ENCODE measurements around the gene IGLL5.

IGLL5 gene

GRCh38 chr22:22857607-22858558, 29.7 kb upstream of the IGLL5 start:
- Histone ChIP-seq H3K4me3 (no peak overlapping the region), H3K27ac (no peak overlapping the region)

- H3K4me3 ChIP-seq: no peak overlapping the region
- no peak overlapping the region for H3K27ac ChIP-seq
Observed at GRCh38 chr22:22858559-22858937, 29.1 kb upstream of the IGLL5 start.

GRCh38 chr22:22863001-22863400, 24.6 kb upstream of the IGLL5 start:
- H3K27ac ChIP-seq: no peak overlapping the region
- no peak overlapping the region for H3K4me3 ChIP-seq

- H3K27ac ChIP-seq: peak overlapping the region in 1 of 21 experiments; percentile 23
- H3K4me3 ChIP-seq: no peak overlapping the region
Observed at GRCh38 chr22:22865311-22866072, 22.1 kb upstream of the IGLL5 start.

- Histone ChIP-seq H3K27ac (peak overlapping the region in 1 of 21 experiments; percentile 23), H3K4me3 (no peak overlapping the region)
Observed at GRCh38 chr22:22866381-22867111, 21.1 kb upstream of the IGLL5 start.

- Histone ChIP-seq H3K27ac (no peak overlapping the region), H3K4me3 (no peak overlapping the region)
Observed at GRCh38 chr22:22867996-22868715, 19.5 kb upstream of the IGLL5 start.

GRCh38 chr22:22870577-22871404, 16.8 kb upstream of the IGLL5 start:
- Histone ChIP-seq H3K4me3 (no peak overlapping the region), H3K27ac (no peak overlapping the region)

- Histone ChIP-seq H3K27ac (no peak overlapping the region), H3K4me3 (no peak overlapping the region)
Observed at GRCh38 chr22:22871536-22872278, 15.9 kb upstream of the IGLL5 start.

- H3K27ac ChIP-seq: no peak overlapping the region
- no peak overlapping the region for H3K4me3 ChIP-seq
Observed at GRCh38 chr22:22872722-22873708, 14.6 kb upstream of the IGLL5 start.

GRCh38 chr22:22877523-22878210, 9.9 kb upstream of the IGLL5 start:
- Histone ChIP-seq H3K27ac (no peak overlapping the region), H3K4me3 (no peak overlapping the region)

- H3K4me3 ChIP-seq: no peak overlapping the region
- no peak overlapping the region for H3K27ac ChIP-seq
Observed at GRCh38 chr22:22878211-22878570, 9.4 kb upstream of the IGLL5 start.

- Histone ChIP-seq H3K27ac (no peak overlapping the region), H3K4me3 (no peak overlapping the region)
Observed at GRCh38 chr22:22878801-22879674, 8.6 kb upstream of the IGLL5 start.

GRCh38 chr22:22879675-22880155, 7.9 kb upstream of the IGLL5 start:
- H3K27ac ChIP-seq: no peak overlapping the region
- no peak overlapping the region for H3K4me3 ChIP-seq

- H3K27ac ChIP-seq: no peak overlapping the region
Observed at GRCh38 chr22:22880645-22881044, 7.0 kb upstream of the IGLL5 start.

More at GRCh38 chr22:22880645-22881044, 7.0 kb upstream of the IGLL5 start:
- H3K4me3 ChIP-seq: no peak overlapping the region
